Trophoblast cell (in vitro differentiated cells and primary cell): ENCODE data around the gene MRPL53.
A peak's percentile ranks its signal among the peaks of the same experiment; 100 is the strongest.
"Not testable (repeated sequence)": the region's sequence is repeated elsewhere in the genome, so short reads cannot be mapped to it uniquely, and the experiment has no call there.

ENCODE experiments used
- DNase-seq, 2 donors: peaks; one replicate each; pipeline ENCODE4 v3.0.0-alpha.2; 2016
- H2AFZ ChIP-seq: 2 replicates; pipeline ENCODE4 v1.6.1; 2013; ENCODE audit warnings: low read length, moderate library complexity, mild to moderate bottlenecking; ENCODE audit not compliant: insufficient read depth, poor library complexity
- H2AK5ac ChIP-seq: 2 replicates; pipeline ENCODE4 v1.6.1; 2013; ENCODE audit warnings: mild to moderate bottlenecking, low read length
- H2BK120ac ChIP-seq: 2 replicates; pipeline ENCODE4 v1.6.1; 2013; ENCODE audit warnings: low read length, mild to moderate bottlenecking, moderate library complexity; ENCODE audit not compliant: insufficient read depth, poor library complexity
- H2BK12ac ChIP-seq: 2 replicates; pipeline ENCODE4 v1.6.1; 2013; ENCODE audit warnings: mild to moderate bottlenecking, low read length, moderate library complexity
- H2BK5ac ChIP-seq: 2 replicates; pipeline ENCODE4 v1.6.1; 2013; ENCODE audit warnings: low read length, low read depth, moderate library complexity, mild to moderate bottlenecking; ENCODE audit not compliant: poor library complexity
- H3K14ac ChIP-seq: 2 replicates; pipeline ENCODE4 v1.6.1; 2013; ENCODE audit warnings: mild to moderate bottlenecking, low read length
- H3K18ac ChIP-seq: 2 replicates; pipeline ENCODE4 v1.6.1; 2013; ENCODE audit warnings: mild to moderate bottlenecking, low read length
- H3K23ac ChIP-seq: 2 replicates; pipeline ENCODE4 v1.6.1; 2013; ENCODE audit warnings: low read length
- H3K27ac ChIP-seq: 2 replicates; pipeline ENCODE4 v1.5.1; 2013; ENCODE audit warnings: low read depth, mild to moderate bottlenecking, inconsistent platforms, low read length, moderate library complexity
- H3K27me3 ChIP-seq: 2 replicates; pipeline ENCODE4 v1.6.1; 2013; ENCODE audit warnings: inconsistent platforms, mild to moderate bottlenecking, low read length, moderate library complexity; ENCODE audit not compliant: insufficient read depth
- H3K36me3 ChIP-seq, 2 experiments: 1 replicate in 1 of 2; 2 replicates in 1 of 2; pipeline ENCODE4 v1.6.1; 2013; ENCODE audit warnings: low read length in 2 of 2, mild to moderate bottlenecking in 2 of 2, moderate library complexity in 1 of 2; ENCODE audit not compliant: insufficient read depth in 2 of 2, control insufficient read depth in 1 of 2
- H3K4ac ChIP-seq: 2 replicates; pipeline ENCODE4 v1.6.1; 2013; ENCODE audit warnings: low read depth, mild to moderate bottlenecking, low read length, moderate library complexity
- H3K4me1 ChIP-seq, 2 experiments: 1 replicate in 1 of 2; 2 replicates in 1 of 2; pipeline ENCODE4 v1.6.1; 2013; ENCODE audit warnings: low read length in 2 of 2, mild to moderate bottlenecking in 2 of 2, moderate library complexity in 1 of 2; ENCODE audit not compliant: insufficient read depth in 2 of 2, control insufficient read depth in 1 of 2
- H3K4me2 ChIP-seq: 2 replicates; pipeline ENCODE4 v1.6.1; 2013; ENCODE audit warnings: inconsistent platforms, mild to moderate bottlenecking, low read length, moderate library complexity
- H3K4me3 ChIP-seq: 2 replicates; pipeline ENCODE4 v1.5.1; 2013; ENCODE audit warnings: mild to moderate bottlenecking, low read depth, low read length, inconsistent platforms
- H3K79me1 ChIP-seq: one replicate; pipeline ENCODE4 v1.6.1; 2013; ENCODE audit warnings: low read length
- H3K79me2 ChIP-seq: 2 replicates; pipeline ENCODE4 v1.6.1; 2013; ENCODE audit warnings: low read length, mild to moderate bottlenecking; ENCODE audit not compliant: control insufficient read depth, insufficient read depth, poor library complexity
- H3K9ac ChIP-seq: 2 replicates; pipeline ENCODE4 v1.6.1; 2013; ENCODE audit warnings: mild to moderate bottlenecking, low read length
- H3K9me3 ChIP-seq: 2 replicates; pipeline ENCODE4 v1.6.1; 2013; ENCODE audit warnings: low read depth, mild to moderate bottlenecking, control low read depth, inconsistent platforms, low read length; ENCODE audit not compliant: insufficient read depth
- H4K12ac ChIP-seq: 2 replicates; pipeline ENCODE4 v1.6.1; 2013; ENCODE audit warnings: low read depth, mild to moderate bottlenecking, low read length, moderate library complexity
- H4K8ac ChIP-seq: 2 replicates; pipeline ENCODE4 v1.6.1; 2013; ENCODE audit warnings: low read depth, mild to moderate bottlenecking, low read length, moderate library complexity
- H4K91ac ChIP-seq: one replicate; pipeline ENCODE4 v1.6.1; 2013; ENCODE audit warnings: low read depth, mild to moderate bottlenecking, low read length, moderate library complexity
- WGBS: extraction: QIAGEN DNeasy Blood & Tissue Kit; methylation state at CpG from one replicate; pipeline ENCODE4 v1.1.7; 2013; ENCODE audit warnings: missing lambda C conversion rate; ENCODE audit not compliant: insufficient read length, insufficient coverage; ENCODE audit errors: extremely low coverage; 5-methylcytosine and 5-hydroxymethylcytosine counted together

The MRPL53 gene

DNA sequence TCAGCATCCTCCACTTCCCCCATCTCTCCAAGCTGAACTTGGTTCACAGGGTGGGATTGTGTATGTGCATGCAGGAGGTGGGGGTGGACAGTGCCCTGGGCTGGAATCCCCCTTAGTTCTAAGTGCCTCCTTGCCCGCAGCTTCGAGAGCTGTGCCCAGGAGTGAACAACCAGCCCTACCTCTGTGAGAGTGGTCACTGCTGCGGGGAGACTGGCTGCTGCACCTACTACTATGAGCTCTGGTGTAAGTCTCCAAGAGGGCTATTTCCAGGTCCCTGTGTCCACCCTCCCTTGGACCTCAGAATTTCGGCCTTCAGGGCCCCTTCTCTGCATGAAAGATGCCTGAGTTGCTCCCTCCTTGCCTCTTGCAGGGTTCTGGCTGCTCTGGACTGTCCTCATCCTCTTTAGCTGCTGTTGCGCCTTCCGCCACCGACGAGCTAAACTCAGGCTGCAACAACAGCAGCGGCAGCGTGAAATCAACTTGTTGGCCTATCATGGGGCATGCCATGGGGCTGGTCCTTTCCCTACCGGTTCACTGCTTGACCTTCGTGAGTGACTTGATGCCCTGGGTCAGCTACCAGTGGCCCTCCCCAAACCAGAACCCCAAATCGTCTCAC lies 12.9 kb downstream of the MRPL53 start:
- H4K91ac ChIP-seq, H2BK12ac ChIP-seq, H2BK5ac ChIP-seq, H3K27me3 ChIP-seq, H3K4me3 ChIP-seq, H3K9me3 ChIP-seq, H3K23ac ChIP-seq, H3K27ac ChIP-seq, H3K14ac ChIP-seq, H2AFZ ChIP-seq, H2BK120ac ChIP-seq, H3K18ac ChIP-seq, DNase-seq: not testable (repeated sequence)
- Histone ChIP-seq H3K79me2 (peaks cover 14% of the 10 kb centered on the region), H3K36me3 (peaks cover 34% of the 10 kb centered on the region in 2 experiments), H3K4me1 (peaks cover 11 to 19% of the 10 kb centered on the region in 2 experiments), H3K79me1 (peaks cover 16% of the 10 kb centered on the region), H4K12ac (peak overlapping the region; percentile 55), H3K4ac (peak overlapping the region; percentile 28), H2AK5ac (peak overlapping the region; percentile 30), H3K4me2 (peak overlapping the region; percentile 78), H3K9ac (peak overlapping the region; percentile 5), H4K8ac (peak overlapping the region; percentile 23)
- WGBS: 100% methylated on average over 1 of the region's 13 CpGs

DNA sequence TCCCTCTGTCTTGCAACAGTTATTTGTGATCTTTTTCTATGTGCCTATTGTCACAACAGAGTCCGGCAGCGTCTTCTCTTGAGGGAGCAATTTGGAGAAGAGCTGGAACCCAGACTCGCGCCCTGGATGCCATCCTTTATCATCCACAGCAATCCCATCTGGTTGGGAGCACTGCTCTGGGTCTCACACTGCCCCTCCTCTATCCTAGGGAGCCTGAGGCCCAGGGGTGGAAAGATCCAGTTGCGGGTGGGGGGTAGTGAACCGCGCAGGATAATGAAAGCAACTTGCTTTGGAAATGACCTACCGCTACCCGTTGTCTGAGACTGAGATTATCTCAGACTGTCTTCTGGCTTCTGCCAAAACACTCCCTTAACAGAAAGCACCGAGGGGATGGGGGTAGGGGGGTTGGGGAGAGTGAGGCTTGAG lies 13.5 kb downstream of the MRPL53 start:
- H2BK120ac ChIP-seq: peak overlapping the region; percentile 61
- peak overlapping the region; percentile 78 for H3K4me2 ChIP-seq
- peak overlapping the region; percentile 87 for H3K14ac ChIP-seq
- H3K9ac ChIP-seq: peak overlapping the region; percentile 96
- peak overlapping the region; percentile 61 for H2AFZ ChIP-seq
- H3K36me3 ChIP-seq: peaks cover 34% of the 10 kb centered on the region in 2 experiments
- H3K18ac ChIP-seq: peak overlapping the region; percentile 88
- peak overlapping the region; percentile 26 for H2BK12ac ChIP-seq
- H4K12ac ChIP-seq: peak overlapping the region; percentile 95
- H4K91ac ChIP-seq: peak overlapping the region; percentile 91
- H4K8ac ChIP-seq: peak overlapping the region; percentile 83
- peak overlapping the region; percentile 96 for H3K4ac ChIP-seq
- H3K4me3 ChIP-seq: peak overlapping the region; percentile 80
- H3K79me1 ChIP-seq: peaks cover 13% of the 10 kb centered on the region
- peak overlapping the region; percentile 51 for H2BK5ac ChIP-seq
- DNase-seq: no peak
- H3K27me3 ChIP-seq: no peaks in the 10 kb centered on the region
- H3K79me2 ChIP-seq: peaks cover 10% of the 10 kb centered on the region
- peak overlapping the region; percentile 91 for H2AK5ac ChIP-seq
- peaks cover 7 to 13% of the 10 kb centered on the region in 2 experiments for H3K4me1 ChIP-seq
- H3K27ac ChIP-seq: peak overlapping the region; percentile 48
- H3K23ac ChIP-seq: no peak overlapping the region
- H3K9me3 ChIP-seq: peaks cover 3% of the 10 kb centered on the region
- WGBS: no CpG with 5 or more reads among the region's 10 CpGs

DNA sequence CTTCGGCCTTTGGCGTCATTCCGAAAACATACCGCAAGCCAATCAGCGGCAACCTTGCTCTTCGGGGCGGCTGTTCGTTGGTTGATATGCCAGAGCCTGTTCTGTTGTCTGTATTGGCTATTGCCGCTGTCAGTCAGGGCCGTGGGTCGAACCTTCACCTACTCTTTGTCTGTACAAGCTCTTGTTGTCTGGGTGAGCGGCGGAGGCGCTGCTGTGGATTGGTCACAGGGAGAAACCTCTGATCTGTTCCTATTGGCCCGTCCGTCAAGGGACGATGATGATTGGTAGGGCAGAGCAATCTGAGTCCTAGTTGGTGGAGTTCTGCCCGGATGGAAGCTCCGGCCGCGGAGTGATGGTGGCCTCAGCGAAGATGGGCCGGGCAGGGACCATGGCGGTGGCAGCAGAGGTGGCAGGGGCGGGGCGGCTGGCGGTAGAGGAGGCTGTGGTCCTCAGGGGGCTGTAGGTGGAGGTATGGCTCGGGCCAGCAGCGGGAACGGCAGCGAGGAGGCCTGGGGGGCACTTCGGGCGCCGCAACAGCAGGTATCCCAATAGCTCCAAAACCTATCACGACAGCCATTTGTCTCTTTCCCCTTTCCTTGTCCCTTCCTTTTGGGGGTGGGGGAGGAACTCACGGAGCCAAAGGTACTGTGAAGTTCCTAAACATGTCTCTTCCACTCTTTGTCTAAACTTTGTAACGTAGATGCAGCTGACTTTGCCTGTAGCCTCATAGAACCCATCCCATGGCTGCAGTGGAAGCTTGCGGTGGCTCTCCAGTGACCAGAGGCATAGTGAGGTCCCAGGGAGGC lies 14.1 kb downstream of the MRPL53 start, which contains the start of gene WBP1:
Gene WBP1 (plus strand): TSS at position 307 of the 806 bp plus-strand sequence. CDS start 165 bp downstream, at position 472.
- peak within 1 kb of the TSS; percentile 87 for H4K8ac ChIP-seq
- H3K27me3 ChIP-seq: no peaks in the 10 kb centered on the region
- peaks cover 33 to 34% of the 10 kb centered on the region in 2 experiments for H3K36me3 ChIP-seq
- peak; percentile 100 for DNase-seq
- peak within 1 kb of the TSS; percentile 87 for H3K14ac ChIP-seq
- H2BK5ac ChIP-seq: peak within 1 kb of the TSS; percentile 84
- H3K4me3 ChIP-seq: peak within 1 kb of the TSS; percentile 80
- H3K4ac ChIP-seq: peak within 1 kb of the TSS; percentile 96
- peak within 1 kb of the TSS; percentile 95 for H4K12ac ChIP-seq
- peak within 1 kb of the TSS; percentile 91 for H4K91ac ChIP-seq
- H3K18ac ChIP-seq: peak within 1 kb of the TSS; percentile 88
- peaks cover 3% of the 10 kb centered on the region for H3K9me3 ChIP-seq
- peak within 1 kb of the TSS; percentile 98 for H3K27ac ChIP-seq
- H2BK12ac ChIP-seq: peak within 1 kb of the TSS; percentile 26
- H3K79me1 ChIP-seq: peaks cover 13% of the 10 kb centered on the region
- peak within 1 kb of the TSS; percentile 96 for H3K9ac ChIP-seq
- WGBS: no CpG with 5 or more reads among the region's 38 CpGs
- H3K4me1 ChIP-seq: peaks cover 7 to 13% of the 10 kb centered on the region in 2 experiments
- H2AK5ac ChIP-seq: peak within 1 kb of the TSS; percentile 91
- peak within 1 kb of the TSS; percentile 67 for H2BK120ac ChIP-seq
- H3K4me2 ChIP-seq: peak within 1 kb of the TSS; percentile 86
- H3K23ac ChIP-seq: no peak within 1 kb of the TSS
- H3K79me2 ChIP-seq: peaks cover 10% of the 10 kb centered on the region
- peak within 1 kb of the TSS; percentile 62 for H2AFZ ChIP-seq

DNA sequence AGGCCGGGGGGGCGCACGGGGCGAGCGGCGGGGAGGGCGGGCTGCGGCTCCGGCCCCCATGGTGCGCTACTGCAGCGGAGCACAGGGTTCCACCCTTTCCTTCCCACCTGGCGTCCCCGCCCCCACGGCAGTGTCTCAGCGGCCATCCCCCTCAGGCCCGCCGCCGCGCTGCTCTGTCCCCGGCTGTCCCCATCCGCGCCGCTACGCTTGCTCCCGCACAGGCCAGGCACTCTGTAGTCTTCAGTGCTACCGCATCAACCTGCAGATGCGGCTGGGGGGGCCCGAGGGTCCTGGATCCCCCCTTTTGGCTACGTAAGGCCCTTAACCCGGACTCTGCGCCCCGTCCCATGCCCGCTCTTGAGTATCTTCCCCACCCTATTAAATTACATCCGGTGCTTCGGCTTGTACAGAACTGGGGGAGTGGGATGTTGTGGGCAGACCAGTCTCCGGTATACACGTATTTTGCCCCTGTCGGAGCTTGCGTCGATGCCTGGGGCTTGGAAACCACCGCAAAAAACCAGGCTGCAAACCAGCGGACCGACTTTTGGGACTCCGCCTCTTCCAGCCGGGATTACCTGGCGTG lies 14.8 kb downstream of the MRPL53 start:
- Histone ChIP-seq H4K12ac (peak overlapping the region; percentile 80), H3K79me2 (peaks cover 10% of the 10 kb centered on the region), H3K36me3 (peaks cover 26 to 29% of the 10 kb centered on the region in 2 experiments), H2BK5ac (peak overlapping the region; percentile 84), H3K27me3 (no peaks in the 10 kb centered on the region), H2AK5ac (peak overlapping the region; percentile 42), H2BK120ac (peak overlapping the region; percentile 67), H4K8ac (peak overlapping the region; percentile 87), H3K23ac (no peak overlapping the region), H3K4me2 (peak overlapping the region; percentile 86), H3K14ac (peak overlapping the region; percentile 87), H2BK12ac (peak overlapping the region; percentile 1), H3K9ac (peak overlapping the region; percentile 87), H4K91ac (peak overlapping the region; percentile 83), H3K18ac (peak overlapping the region; percentile 73), H3K4me3 (peak overlapping the region; percentile 78), H3K9me3 (peaks cover 3% of the 10 kb centered on the region), H3K4ac (peak overlapping the region; percentile 18), H3K4me1 (peaks cover 7 to 13% of the 10 kb centered on the region in 2 experiments), H3K79me1 (peaks cover 13% of the 10 kb centered on the region), H2AFZ (peak overlapping the region; percentile 62), H3K27ac (peak overlapping the region; percentile 98)
- no CpG with 5 or more reads among the region's 46 CpGs for WGBS
- DNase-seq: peak; percentile 67 to 73
